OCI-LY3 (cell line): ENCODE results near the gene CAMTA2.

Experiments used
- H2AFZ ChIP-seq: fragments of 200-600, 300-600 bp; shearing (Covaris generic); 2 replicates; pipeline ENCODE4 v1.6.0; 2014; ENCODE audit warnings: antibody characterized with exemption, low read depth, low read length
- H3K27ac ChIP-seq: fragments of 200-600, 300-600 bp; sonication (generic); 2 replicates; pipeline ENCODE4 v1.5.1; 2014; ENCODE audit warnings: mild to moderate bottlenecking, low read length, moderate library complexity, mixed read lengths
- H3K27me3 ChIP-seq: fragments of 200-600, 300-600 bp; sonication (generic); 2 replicates; pipeline ENCODE4 v1.6.1; 2014; ENCODE audit warnings: low read depth, low read length, mixed read lengths
- H3K36me3 ChIP-seq: fragments of 200-600, 300-600 bp; sonication (generic); replicated peaks from 2 replicates; pipeline ENCODE3; 2014; ENCODE audit warnings: low read depth, low read length, mixed read lengths
- H3K4me1 ChIP-seq: fragments of 300-600, 200-600 bp; sonication (generic); 2 replicates; pipeline ENCODE4 v1.6.1; 2014; ENCODE audit warnings: low read length, mixed read lengths
- H3K4me2 ChIP-seq: fragments of 200-600, 300-600 bp; sonication (generic); 2 replicates; pipeline ENCODE4 v1.6.1; 2014; ENCODE audit warnings: low read length, mixed read lengths
- H3K4me3 ChIP-seq: fragments of 300-600, 200-600 bp; sonication (generic); 2 replicates; pipeline ENCODE4 v1.5.1; 2014; ENCODE audit warnings: antibody characterized with exemption, mild to moderate bottlenecking, low read length, moderate library complexity
- H3K79me2 ChIP-seq: fragments of 300-600, 200-600 bp; shearing (Covaris generic); 2 replicates; pipeline ENCODE4 v1.6.1; 2014; ENCODE audit warnings: mild to moderate bottlenecking, low read length, mixed read lengths
- H3K9ac ChIP-seq: fragments of 300-600, 200-600 bp; shearing (Covaris generic); 2 replicates; pipeline ENCODE4 v1.6.0; 2014; ENCODE audit warnings: mild to moderate bottlenecking, low read length, moderate library complexity
- H3K9me3 ChIP-seq: fragments of 200-600, 300-600 bp; shearing (Covaris generic); 2 replicates; pipeline ENCODE4 v1.6.1; 2014; ENCODE audit warnings: low read length, mixed read lengths; ENCODE audit not compliant: insufficient read depth
- H4K20me1 ChIP-seq: fragments of 200-600, 300-600 bp; sonication (generic); 2 replicates; pipeline ENCODE4 v1.6.1; 2016; ENCODE audit warnings: low read length, mixed read lengths; ENCODE audit not compliant: insufficient read depth
- EZH2phosphoT487 ChIP-seq: fragments of 200-600 bp; shearing (Covaris generic); IDR thresholded peaks from 2 replicates; pipeline ENCODE4 v1.6.1; 2018; ENCODE audit warnings: antibody characterized with exemption, mixed run types, low read depth
- TF ChIP-seq, protein P1 (sequence below): fragments of 200-600, 300-600 bp; sonication (generic); IDR thresholded peaks from 2 replicates; pipeline ENCODE4 v1.5.1; 2014; ENCODE audit warnings: antibody characterized with exemption, low read length, low read depth

Gene CAMTA2

DNA sequence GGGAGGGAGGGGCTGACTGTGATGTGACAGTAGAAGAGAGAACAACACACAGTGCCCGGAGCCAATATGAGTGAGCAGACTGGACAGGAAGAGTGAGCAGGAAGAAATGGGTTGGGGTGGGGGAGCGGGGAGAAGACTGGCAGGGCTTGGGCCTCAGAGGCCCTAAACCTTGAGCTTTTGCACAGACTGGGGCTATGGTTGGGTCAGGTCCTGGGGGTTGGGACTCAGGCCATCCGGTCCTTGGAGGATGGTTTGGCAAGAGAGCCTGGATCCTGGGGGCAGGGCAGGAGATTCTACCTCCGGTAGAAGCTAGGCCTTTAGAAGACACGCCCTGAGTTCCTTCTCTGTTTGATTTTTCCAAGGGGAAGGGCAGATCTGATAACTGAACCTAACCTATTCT lies 1.1 kb downstream of the CAMTA2 start:
- Histone ChIP-seq H3K9me3 (no peaks in the 10 kb centered on the region), H2AFZ (0 out of 2 replicates have a peak overlapping the region, but pooled peaks have one; percentile 76), H3K4me1 (peaks cover 22% of the 10 kb centered on the region), H3K79me2 (peaks cover 18% of the 10 kb centered on the region), H3K4me3 (peak overlapping the region; percentile 89), H4K20me1 (no peaks in the 10 kb centered on the region), H3K27ac (peak overlapping the region; percentile 55), H3K27me3 (no peaks in the 10 kb centered on the region), H3K4me2 (peak overlapping the region; percentile 98), H3K9ac (peak overlapping the region; percentile 87), H3K36me3 (no peaks in the 10 kb centered on the region)
- TF ChIP-seq, protein P1, sequence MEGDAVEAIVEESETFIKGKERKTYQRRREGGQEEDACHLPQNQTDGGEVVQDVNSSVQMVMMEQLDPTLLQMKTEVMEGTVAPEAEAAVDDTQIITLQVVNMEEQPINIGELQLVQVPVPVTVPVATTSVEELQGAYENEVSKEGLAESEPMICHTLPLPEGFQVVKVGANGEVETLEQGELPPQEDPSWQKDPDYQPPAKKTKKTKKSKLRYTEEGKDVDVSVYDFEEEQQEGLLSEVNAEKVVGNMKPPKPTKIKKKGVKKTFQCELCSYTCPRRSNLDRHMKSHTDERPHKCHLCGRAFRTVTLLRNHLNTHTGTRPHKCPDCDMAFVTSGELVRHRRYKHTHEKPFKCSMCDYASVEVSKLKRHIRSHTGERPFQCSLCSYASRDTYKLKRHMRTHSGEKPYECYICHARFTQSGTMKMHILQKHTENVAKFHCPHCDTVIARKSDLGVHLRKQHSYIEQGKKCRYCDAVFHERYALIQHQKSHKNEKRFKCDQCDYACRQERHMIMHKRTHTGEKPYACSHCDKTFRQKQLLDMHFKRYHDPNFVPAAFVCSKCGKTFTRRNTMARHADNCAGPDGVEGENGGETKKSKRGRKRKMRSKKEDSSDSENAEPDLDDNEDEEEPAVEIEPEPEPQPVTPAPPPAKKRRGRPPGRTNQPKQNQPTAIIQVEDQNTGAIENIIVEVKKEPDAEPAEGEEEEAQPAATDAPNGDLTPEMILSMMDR, result no peak
- no peak for TF ChIP-seq EZH2phosphoT487

DNA sequence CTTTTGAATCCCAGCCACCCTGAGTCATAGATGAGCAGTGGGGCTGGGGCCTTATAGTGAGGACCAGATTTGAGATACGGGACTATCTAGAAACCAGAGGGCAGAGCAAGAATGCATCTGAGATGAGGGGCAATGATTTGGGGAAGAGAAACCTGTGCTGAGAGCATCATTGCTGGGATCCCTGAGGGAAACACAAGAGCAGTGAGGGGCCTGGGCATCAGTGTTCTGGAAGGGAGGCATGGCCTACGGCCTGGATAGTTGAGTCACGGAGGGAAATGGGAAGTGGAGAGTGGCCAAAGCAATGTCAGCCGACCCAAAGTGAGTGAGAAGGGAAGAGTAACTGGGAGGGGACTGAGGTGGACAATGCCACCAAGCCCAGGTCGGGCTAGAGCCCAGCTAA lies 5.2 kb downstream of the CAMTA2 start:
- Histone ChIP-seq H3K27me3 (no peaks in the 10 kb centered on the region), H4K20me1 (no peaks in the 10 kb centered on the region), H3K9ac (no peak overlapping the region), H3K4me2 (no peak overlapping the region), H2AFZ (no peak overlapping the region), H3K4me3 (no peak overlapping the region), H3K4me1 (peaks cover 27% of the 10 kb centered on the region), H3K36me3 (peaks cover 9% of the 10 kb centered on the region), H3K79me2 (peaks cover 14% of the 10 kb centered on the region), H3K9me3 (no peaks in the 10 kb centered on the region), H3K27ac (no peak overlapping the region)
- no peak for TF ChIP-seq EZH2phosphoT487
- TF ChIP-seq, protein P1, result no peak

DNA sequence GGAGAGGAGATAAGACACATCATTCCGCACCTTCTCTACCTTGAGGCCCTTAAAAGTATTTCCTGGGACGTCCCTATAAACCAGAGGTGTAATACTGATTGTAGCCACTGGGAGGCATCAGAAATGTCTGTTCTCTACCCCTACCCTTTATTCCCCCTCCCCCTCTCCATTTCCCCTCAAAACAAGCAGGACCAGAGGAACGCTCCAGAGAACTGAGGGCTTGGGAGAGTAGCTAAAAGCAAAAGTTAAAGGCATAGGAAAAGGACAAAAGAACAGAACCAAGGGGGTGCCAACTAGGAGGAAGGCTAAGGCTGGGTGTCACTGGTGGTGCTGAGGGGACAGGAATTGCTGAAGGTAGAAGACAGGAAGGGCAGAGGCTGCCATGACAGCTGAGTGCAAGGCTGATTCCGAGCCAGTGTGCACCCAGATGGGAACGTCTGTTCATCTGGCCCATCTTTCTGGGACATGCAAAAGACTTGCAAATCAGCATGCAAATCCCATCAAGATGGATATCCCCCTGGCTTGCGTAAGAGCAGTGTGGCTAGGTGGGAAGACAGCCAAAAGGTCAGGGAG lies 6.7 kb downstream of the CAMTA2 start:
- H3K27ac ChIP-seq, result no peak overlapping the region

DNA sequence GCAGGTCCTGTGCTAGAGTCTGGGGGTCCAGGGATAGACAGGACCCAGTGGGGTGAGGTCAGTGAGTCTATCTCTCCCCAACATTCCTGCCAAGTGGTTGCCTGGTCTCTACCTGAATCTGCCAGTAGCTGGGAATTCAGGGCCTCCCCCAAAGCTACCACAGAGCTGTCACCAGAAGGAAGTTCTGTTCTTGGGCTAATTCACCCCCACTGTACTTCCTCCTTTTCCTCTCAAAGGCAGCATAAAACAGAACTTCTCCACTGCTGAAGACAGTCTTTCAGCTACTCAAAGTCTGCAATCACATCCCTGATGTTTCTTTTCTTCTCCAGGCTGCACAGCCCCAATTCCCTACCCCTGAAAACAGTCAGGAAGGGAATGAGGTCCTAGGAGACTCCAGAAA lies 8.7 kb downstream of the CAMTA2 start:
- Histone ChIP-seq H3K36me3 (peaks cover 11% of the 10 kb centered on the region), H2AFZ (no peak overlapping the region), H3K27me3 (no peaks in the 10 kb centered on the region), H3K79me2 (no peaks in the 10 kb centered on the region), H3K9ac (no peak overlapping the region), H3K27ac (no peak overlapping the region), H3K4me3 (no peak overlapping the region), H4K20me1 (no peaks in the 10 kb centered on the region), H3K4me2 (no peak overlapping the region), H3K9me3 (no peaks in the 10 kb centered on the region), H3K4me1 (peaks cover 20% of the 10 kb centered on the region)
- TF ChIP-seq, protein P1, result no peak
- TF ChIP-seq EZH2phosphoT487, result no peak

More for the DNA sequence above, 6.7 kb downstream of the CAMTA2 start:
- H3K27me3 ChIP-seq, result no peaks in the 10 kb centered on the region
- peaks cover 20% of the 10 kb centered on the region for H3K4me1 ChIP-seq
- no peaks in the 10 kb centered on the region for H3K9me3 ChIP-seq
- peaks cover 11% of the 10 kb centered on the region for H3K36me3 ChIP-seq
- no peaks in the 10 kb centered on the region for H4K20me1 ChIP-seq
- 0 out of 2 replicates have a peak, but pooled peaks cover under 1% of the 10 kb centered on the region for H3K79me2 ChIP-seq
- peak overlapping the region; percentile 19; the same call in 1 of the 2 replicates for H3K4me2 ChIP-seq
- no peak overlapping the region for H2AFZ ChIP-seq
- no peak overlapping the region for H3K4me3 ChIP-seq
- no peak overlapping the region for H3K9ac ChIP-seq
- no peak for TF ChIP-seq EZH2phosphoT487
- TF ChIP-seq, protein P1, result peak; percentile 58
